Measurements from ENCODE around the gene CCDC12. TPM values are rescaled to one million over a fixed set of nuclear protein-coding genes. Genes with fewer than 3 reads are reported as not detected.

The CCDC12 gene
- polyA plus RNA-seq, 1 of the 3 experiments (the other 2 are of a cell fraction): 105 TPM

DNA sequence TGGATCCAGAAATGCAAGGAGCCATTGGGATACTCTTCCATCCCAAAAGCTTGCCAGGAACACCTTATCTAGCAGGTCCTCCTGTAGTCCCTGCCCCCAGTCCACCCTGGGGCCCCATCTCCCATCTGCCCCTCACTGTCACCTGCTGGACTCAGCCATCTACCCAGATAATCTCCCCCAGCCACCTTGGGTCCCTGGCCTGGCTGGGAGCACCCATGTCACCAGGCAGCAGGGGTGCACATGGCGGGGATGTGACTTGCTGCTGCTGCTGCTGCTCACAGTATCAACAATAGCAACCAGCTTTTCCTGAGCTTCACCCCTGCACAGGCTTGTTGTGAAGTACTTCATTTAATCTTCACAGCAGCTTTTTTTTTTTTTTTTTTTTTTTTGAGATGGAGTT is 86.4 kb downstream of the CCDC12 start:
- Histone ChIP-seq H3K9me3 (no peaks in the 10 kb centered on the region), H2AFZ (ENCODE audit: low read depth) (no peak overlapping the region), H3K9ac (no peak overlapping the region), H3K27me3 (ENCODE audit: insufficient read depth) (no peaks in the 10 kb centered on the region; the same call in 1 of the 2 replicates), H3K4me2 (no peak overlapping the region), H3K36me3 (replicated peaks in 1 of 2; ENCODE audit: control insufficient read depth in 1 of 2, insufficient read depth in 2 of 2, low read length in 1 of 2) (no peaks in the 10 kb centered on the region), H3F3A (replicated peaks; ENCODE audit: insufficient read depth) (peaks cover 7% of the 10 kb centered on the region), H3K79me2 (ENCODE audit: insufficient read depth) (no peaks in the 10 kb centered on the region), H4K20me1 (ENCODE audit: insufficient read depth) (no peaks in the 10 kb centered on the region), H3K4me3 (ENCODE audit: low read depth in 2 of 2, low read length in 1 of 2) (no peak overlapping the region), H3K9me2 (no peaks in the 10 kb centered on the region), H3K27ac (ENCODE audit: low read depth in 2 of 2, low read length in 1 of 2) (no peak overlapping the region), H3K4me1 (ENCODE audit: control insufficient read depth in 1 of 2, insufficient read depth in 2 of 2, low read depth in 1 of 2, low read length in 1 of 2) (peaks cover 0 to 14% of the 10 kb centered on the region in 2 experiments; a peak in 1 of 4 replicates)
- TF ChIP-seq EP300 (IDR thresholded peaks at IDR 0.05; ENCODE audit: borderline replicate concordance in 1 of 2, low read depth in 1 of 2, low read length in 1 of 2): no peak
- ChIA-PET CTCF (interaction anchor here (0.9 to 31.0 kb wide), 4 partner anchors 8 to 44 kb away, joined by 3 to 480 read pairs (median 28); partner anchors contain the start of gene PTH1R), POLR2A (no interaction called here)
- no peak for DNase-seq
- WGBS (ENCODE audit: low lambda C conversion rate): 100% methylated on average over 1 of the region's 1 CpG

GRCh38 chr3:46889381-46890110 is 87.0 kb downstream of the CCDC12 start:
- Histone ChIP-seq H2AFZ (ENCODE audit: low read depth) (no peak overlapping the region), H3K9ac (no peak overlapping the region), H3K36me3 (replicated peaks in 1 of 2; ENCODE audit: control insufficient read depth in 1 of 2, insufficient read depth in 2 of 2, low read length in 1 of 2) (no peaks in the 10 kb centered on the region), H4K20me1 (ENCODE audit: insufficient read depth) (no peaks in the 10 kb centered on the region), H3K9me3 (no peaks in the 10 kb centered on the region), H3K27ac (ENCODE audit: low read depth in 2 of 2, low read length in 1 of 2) (no peak overlapping the region), H3K27me3 (ENCODE audit: insufficient read depth) (no peaks in the 10 kb centered on the region; the same call in 1 of the 2 replicates), H3F3A (replicated peaks; ENCODE audit: insufficient read depth) (peaks cover 7% of the 10 kb centered on the region), H3K4me1 (ENCODE audit: control insufficient read depth in 1 of 2, insufficient read depth in 2 of 2, low read depth in 1 of 2, low read length in 1 of 2) (peaks cover 0 to 14% of the 10 kb centered on the region in 2 experiments; a peak in 1 of 4 replicates), H3K4me2 (no peak overlapping the region), H3K9me2 (no peaks in the 10 kb centered on the region), H3K79me2 (ENCODE audit: insufficient read depth) (no peaks in the 10 kb centered on the region), H3K4me3 (ENCODE audit: low read depth in 2 of 2, low read length in 1 of 2) (no peak overlapping the region)
- 66% methylated on average over 5 of the region's 6 CpGs for WGBS (ENCODE audit: low lambda C conversion rate)
- no peak for TF ChIP-seq GATA2 (CRISPR knock-in tag; IDR thresholded peaks at IDR 0.05)
- no peak for TF ChIP-seq EZH2phosphoT487 (IDR thresholded peaks at IDR 0.05; ENCODE audit: borderline replicate concordance, low read depth)
- no peak for TF ChIP-seq JUND (IDR thresholded peaks at IDR 0.05)
- no peak for TF ChIP-seq TAF1 (IDR thresholded peaks at IDR 0.05; ENCODE audit: borderline replicate concordance, low read depth, low read length)
- TF ChIP-seq EP300 (IDR thresholded peaks at IDR 0.05; ENCODE audit: borderline replicate concordance in 1 of 2, low read depth in 1 of 2, low read length in 1 of 2): no peak
- TF ChIP-seq, protein P1, sequence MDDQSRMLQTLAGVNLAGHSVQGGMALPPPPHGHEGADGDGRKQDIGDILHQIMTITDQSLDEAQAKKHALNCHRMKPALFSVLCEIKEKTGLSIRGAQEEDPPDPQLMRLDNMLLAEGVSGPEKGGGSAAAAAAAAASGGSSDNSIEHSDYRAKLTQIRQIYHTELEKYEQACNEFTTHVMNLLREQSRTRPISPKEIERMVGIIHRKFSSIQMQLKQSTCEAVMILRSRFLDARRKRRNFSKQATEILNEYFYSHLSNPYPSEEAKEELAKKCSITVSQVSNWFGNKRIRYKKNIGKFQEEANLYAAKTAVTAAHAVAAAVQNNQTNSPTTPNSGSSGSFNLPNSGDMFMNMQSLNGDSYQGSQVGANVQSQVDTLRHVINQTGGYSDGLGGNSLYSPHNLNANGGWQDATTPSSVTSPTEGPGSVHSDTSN (IDR thresholded peaks at IDR 0.05): no peak
- no peak for TF ChIP-seq SIN3A (IDR thresholded peaks at IDR 0.05; ENCODE audit: borderline replicate concordance, low read depth, low read length)
- no peak for TF ChIP-seq CTCF (IDR thresholded peaks at IDR 0.05)
- no peak for TF ChIP-seq ELF1 (IDR thresholded peaks at IDR 0.05)
- TF ChIP-seq, protein P2, sequence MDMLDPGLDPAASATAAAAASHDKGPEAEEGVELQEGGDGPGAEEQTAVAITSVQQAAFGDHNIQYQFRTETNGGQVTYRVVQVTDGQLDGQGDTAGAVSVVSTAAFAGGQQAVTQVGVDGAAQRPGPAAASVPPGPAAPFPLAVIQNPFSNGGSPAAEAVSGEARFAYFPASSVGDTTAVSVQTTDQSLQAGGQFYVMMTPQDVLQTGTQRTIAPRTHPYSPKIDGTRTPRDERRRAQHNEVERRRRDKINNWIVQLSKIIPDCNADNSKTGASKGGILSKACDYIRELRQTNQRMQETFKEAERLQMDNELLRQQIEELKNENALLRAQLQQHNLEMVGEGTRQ (IDR thresholded peaks at IDR 0.05; ENCODE audit: borderline replicate concordance, low read depth, low read length): no peak
- TF ChIP-seq MXI1 (IDR thresholded peaks at IDR 0.05; ENCODE audit: low read depth, low read length): no peak
- TF ChIP-seq, protein P3, sequence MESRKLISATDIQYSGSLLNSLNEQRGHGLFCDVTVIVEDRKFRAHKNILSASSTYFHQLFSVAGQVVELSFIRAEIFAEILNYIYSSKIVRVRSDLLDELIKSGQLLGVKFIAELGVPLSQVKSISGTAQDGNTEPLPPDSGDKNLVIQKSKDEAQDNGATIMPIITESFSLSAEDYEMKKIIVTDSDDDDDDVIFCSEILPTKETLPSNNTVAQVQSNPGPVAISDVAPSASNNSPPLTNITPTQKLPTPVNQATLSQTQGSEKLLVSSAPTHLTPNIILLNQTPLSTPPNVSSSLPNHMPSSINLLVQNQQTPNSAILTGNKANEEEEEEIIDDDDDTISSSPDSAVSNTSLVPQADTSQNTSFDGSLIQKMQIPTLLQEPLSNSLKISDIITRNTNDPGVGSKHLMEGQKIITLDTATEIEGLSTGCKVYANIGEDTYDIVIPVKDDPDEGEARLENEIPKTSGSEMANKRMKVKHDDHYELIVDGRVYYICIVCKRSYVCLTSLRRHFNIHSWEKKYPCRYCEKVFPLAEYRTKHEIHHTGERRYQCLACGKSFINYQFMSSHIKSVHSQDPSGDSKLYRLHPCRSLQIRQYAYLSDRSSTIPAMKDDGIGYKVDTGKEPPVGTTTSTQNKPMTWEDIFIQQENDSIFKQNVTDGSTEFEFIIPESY (IDR thresholded peaks at IDR 0.05; ENCODE audit: borderline replicate concordance, low read depth): no peak
- TF ChIP-seq, protein P4, sequence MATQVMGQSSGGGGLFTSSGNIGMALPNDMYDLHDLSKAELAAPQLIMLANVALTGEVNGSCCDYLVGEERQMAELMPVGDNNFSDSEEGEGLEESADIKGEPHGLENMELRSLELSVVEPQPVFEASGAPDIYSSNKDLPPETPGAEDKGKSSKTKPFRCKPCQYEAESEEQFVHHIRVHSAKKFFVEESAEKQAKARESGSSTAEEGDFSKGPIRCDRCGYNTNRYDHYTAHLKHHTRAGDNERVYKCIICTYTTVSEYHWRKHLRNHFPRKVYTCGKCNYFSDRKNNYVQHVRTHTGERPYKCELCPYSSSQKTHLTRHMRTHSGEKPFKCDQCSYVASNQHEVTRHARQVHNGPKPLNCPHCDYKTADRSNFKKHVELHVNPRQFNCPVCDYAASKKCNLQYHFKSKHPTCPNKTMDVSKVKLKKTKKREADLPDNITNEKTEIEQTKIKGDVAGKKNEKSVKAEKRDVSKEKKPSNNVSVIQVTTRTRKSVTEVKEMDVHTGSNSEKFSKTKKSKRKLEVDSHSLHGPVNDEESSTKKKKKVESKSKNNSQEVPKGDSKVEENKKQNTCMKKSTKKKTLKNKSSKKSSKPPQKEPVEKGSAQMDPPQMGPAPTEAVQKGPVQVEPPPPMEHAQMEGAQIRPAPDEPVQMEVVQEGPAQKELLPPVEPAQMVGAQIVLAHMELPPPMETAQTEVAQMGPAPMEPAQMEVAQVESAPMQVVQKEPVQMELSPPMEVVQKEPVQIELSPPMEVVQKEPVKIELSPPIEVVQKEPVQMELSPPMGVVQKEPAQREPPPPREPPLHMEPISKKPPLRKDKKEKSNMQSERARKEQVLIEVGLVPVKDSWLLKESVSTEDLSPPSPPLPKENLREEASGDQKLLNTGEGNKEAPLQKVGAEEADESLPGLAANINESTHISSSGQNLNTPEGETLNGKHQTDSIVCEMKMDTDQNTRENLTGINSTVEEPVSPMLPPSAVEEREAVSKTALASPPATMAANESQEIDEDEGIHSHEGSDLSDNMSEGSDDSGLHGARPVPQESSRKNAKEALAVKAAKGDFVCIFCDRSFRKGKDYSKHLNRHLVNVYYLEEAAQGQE (IDR thresholded peaks at IDR 0.05; ENCODE audit: low read depth, low read length): no peak
- TF ChIP-seq FOSL2 (IDR thresholded peaks at IDR 0.05; ENCODE audit: borderline replicate concordance, low read depth): no peak
- TF ChIP-seq YY1 (IDR thresholded peaks at IDR 0.05; ENCODE audit: low read depth): no peak
- TF ChIP-seq NRF1 (IDR thresholded peaks at IDR 0.05; ENCODE audit: low read depth, low read length): no peak
- ChIA-PET CTCF (interaction anchor here (0.6 to 31.0 kb wide), 6 partner anchors 9 to 401 kb away, joined by 3 to 480 read pairs (median 4); partner anchors contain the start of gene PTH1R), POLR2A (no interaction called here)
- no peak for DNase-seq

Data from SK-N-SH (cell line).